Measurements from ENCODE around the gene NPM1.

The NPM1 gene

DNA sequence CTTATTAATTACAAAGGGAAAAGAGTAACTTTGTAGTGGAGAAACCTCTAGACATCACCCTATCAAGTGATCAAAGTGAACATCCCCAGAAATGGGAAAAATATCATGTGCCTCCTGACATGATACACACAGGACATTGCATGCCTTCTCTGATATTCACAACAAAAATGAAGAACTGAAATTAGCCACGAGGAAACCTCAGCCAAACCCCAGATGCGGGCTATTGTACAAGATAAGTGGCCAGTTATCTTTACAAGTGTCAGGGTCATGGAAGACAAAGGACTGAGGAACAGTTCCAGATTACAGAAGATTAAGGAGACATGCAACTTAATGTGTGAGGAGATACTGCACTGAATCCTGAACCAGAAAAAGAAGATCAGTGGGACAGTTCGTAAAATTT lies 23.8 kb upstream of the NPM1 start:
- H3K27me3 ChIP-seq (replicated peaks; ENCODE audit: insufficient read depth, low read length), result no peaks in the 10 kb centered on the region
- peaks cover 29% of the 10 kb centered on the region for H3K4me1 ChIP-seq (ENCODE audit: low read length)
- H3K9me2 ChIP-seq (replicated peaks; ENCODE audit: insufficient read depth, low read length), result no peaks in the 10 kb centered on the region
- TF ChIP-seq EZH2phosphoT487 (IDR thresholded peaks at IDR 0.05; ENCODE audit: low read length) (no peak), EZH2 (optimal IDR thresholded peaks at IDR 0.05; ENCODE audit: low read depth, low read length) (no peak)
- TF ChIP-seq, protein P1, sequence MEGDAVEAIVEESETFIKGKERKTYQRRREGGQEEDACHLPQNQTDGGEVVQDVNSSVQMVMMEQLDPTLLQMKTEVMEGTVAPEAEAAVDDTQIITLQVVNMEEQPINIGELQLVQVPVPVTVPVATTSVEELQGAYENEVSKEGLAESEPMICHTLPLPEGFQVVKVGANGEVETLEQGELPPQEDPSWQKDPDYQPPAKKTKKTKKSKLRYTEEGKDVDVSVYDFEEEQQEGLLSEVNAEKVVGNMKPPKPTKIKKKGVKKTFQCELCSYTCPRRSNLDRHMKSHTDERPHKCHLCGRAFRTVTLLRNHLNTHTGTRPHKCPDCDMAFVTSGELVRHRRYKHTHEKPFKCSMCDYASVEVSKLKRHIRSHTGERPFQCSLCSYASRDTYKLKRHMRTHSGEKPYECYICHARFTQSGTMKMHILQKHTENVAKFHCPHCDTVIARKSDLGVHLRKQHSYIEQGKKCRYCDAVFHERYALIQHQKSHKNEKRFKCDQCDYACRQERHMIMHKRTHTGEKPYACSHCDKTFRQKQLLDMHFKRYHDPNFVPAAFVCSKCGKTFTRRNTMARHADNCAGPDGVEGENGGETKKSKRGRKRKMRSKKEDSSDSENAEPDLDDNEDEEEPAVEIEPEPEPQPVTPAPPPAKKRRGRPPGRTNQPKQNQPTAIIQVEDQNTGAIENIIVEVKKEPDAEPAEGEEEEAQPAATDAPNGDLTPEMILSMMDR (IDR thresholded peaks at IDR 0.05; ENCODE audit: low read length), result no peak
- no peak overlapping the region for H3K9ac ChIP-seq (ENCODE audit: low read length)
- H3K36me3 ChIP-seq (replicated peaks; ENCODE audit: insufficient read depth, low read length), result no peaks in the 10 kb centered on the region
- no peak overlapping the region for H3K4me3 ChIP-seq (ENCODE audit: low read length)
- H4K20me1 ChIP-seq (ENCODE audit: insufficient read depth, low read length), result no peaks in the 10 kb centered on the region
- H2AFZ ChIP-seq (ENCODE audit: low read length), result no peak overlapping the region
- no peaks in the 10 kb centered on the region; the same call in 1 of the 2 replicates for H3K79me2 ChIP-seq (ENCODE audit: low read length)
- H3F3A ChIP-seq (ENCODE audit: insufficient read depth, low read length), result peaks cover 20% of the 10 kb centered on the region
- peak; percentile 60 for DNase-seq
- H3K4me2 ChIP-seq (ENCODE audit: low read depth, low read length), result 0 out of 2 replicates have a peak overlapping the region, but pooled peaks have one; percentile 29
- H3K27ac ChIP-seq (ENCODE audit: low read length), result peak overlapping the region; percentile 7; the same call in 1 of the 2 replicates
- no peaks in the 10 kb centered on the region for H3K9me3 ChIP-seq (replicated peaks; ENCODE audit: insufficient read depth, low read length)

DNA sequence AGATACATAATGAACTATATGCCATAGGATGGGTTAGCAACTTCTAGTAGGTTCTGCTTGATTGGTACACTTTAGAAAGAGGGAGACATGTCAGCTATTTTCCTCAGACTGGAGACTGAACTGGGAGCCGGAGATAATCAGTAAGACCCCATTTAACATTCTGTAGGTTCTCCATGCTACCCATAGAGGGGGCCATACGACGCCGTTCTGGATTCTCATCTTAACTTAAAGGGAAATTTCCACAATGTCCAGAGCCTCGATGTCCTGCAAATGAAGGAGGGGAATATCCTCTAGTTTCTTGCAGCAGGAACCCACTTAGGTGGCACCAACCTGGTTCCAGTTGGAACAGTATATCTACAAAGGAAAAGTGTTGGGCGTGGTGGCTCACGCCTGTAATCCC lies 22.3 kb upstream of the NPM1 start:
- Histone ChIP-seq H3K79me2 (ENCODE audit: low read length) (no peaks in the 10 kb centered on the region; the same call in 1 of the 2 replicates), H2AFZ (ENCODE audit: low read length) (no peak overlapping the region), H3K27me3 (replicated peaks; ENCODE audit: insufficient read depth, low read length) (no peaks in the 10 kb centered on the region), H4K20me1 (ENCODE audit: insufficient read depth, low read length) (no peaks in the 10 kb centered on the region), H3K4me3 (ENCODE audit: low read length) (no peak overlapping the region), H3K27ac (ENCODE audit: low read length) (no peak overlapping the region), H3K4me2 (ENCODE audit: low read depth, low read length) (no peak overlapping the region), H3F3A (ENCODE audit: insufficient read depth, low read length) (peaks cover 20% of the 10 kb centered on the region), H3K9me3 (replicated peaks; ENCODE audit: insufficient read depth, low read length) (no peaks in the 10 kb centered on the region), H3K9me2 (replicated peaks; ENCODE audit: insufficient read depth, low read length) (no peaks in the 10 kb centered on the region), H3K4me1 (ENCODE audit: low read length) (peaks cover 31% of the 10 kb centered on the region), H3K36me3 (replicated peaks; ENCODE audit: insufficient read depth, low read length) (no peaks in the 10 kb centered on the region), H3K9ac (ENCODE audit: low read length) (no peak overlapping the region)
- TF ChIP-seq EZH2phosphoT487 (IDR thresholded peaks at IDR 0.05; ENCODE audit: low read length) (no peak), EZH2 (optimal IDR thresholded peaks at IDR 0.05; ENCODE audit: low read depth, low read length) (no peak)
- TF ChIP-seq, protein P1 (IDR thresholded peaks at IDR 0.05; ENCODE audit: low read length), result peak; percentile 33; the same call in 1 of the 2 replicates
- DNase-seq, result no peak

DNA sequence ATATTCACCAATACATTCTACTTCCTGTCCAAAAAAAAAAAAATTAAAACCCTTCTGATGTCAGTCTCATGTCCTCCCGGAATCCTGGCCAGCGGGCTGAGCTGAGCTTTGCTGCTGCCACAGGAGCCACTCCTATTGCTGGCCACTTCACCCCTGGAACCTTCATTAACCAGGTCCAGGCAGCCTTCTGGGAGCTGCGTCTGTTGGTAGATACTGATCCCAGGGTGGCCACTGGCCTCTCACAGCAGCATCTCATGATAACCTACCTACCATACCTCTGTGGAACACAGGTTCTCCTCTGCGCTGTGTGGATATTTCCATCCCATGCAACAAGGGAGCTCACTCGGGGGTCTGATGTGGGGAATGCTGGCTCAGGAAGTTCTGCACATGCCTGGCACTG lies 21.0 kb upstream of the NPM1 start:
- Histone ChIP-seq H3K9me3 (replicated peaks; ENCODE audit: insufficient read depth, low read length) (no peaks in the 10 kb centered on the region), H3K4me3 (ENCODE audit: low read length) (no peak overlapping the region), H3K4me1 (ENCODE audit: low read length) (peaks cover 31% of the 10 kb centered on the region), H3K9me2 (replicated peaks; ENCODE audit: insufficient read depth, low read length) (no peaks in the 10 kb centered on the region), H3K27ac (ENCODE audit: low read length) (no peak overlapping the region), H3K27me3 (replicated peaks; ENCODE audit: insufficient read depth, low read length) (no peaks in the 10 kb centered on the region), H3F3A (ENCODE audit: insufficient read depth, low read length) (peaks cover 20% of the 10 kb centered on the region), H4K20me1 (ENCODE audit: insufficient read depth, low read length) (no peaks in the 10 kb centered on the region), H3K9ac (ENCODE audit: low read length) (no peak overlapping the region), H2AFZ (ENCODE audit: low read length) (no peak overlapping the region), H3K4me2 (ENCODE audit: low read depth, low read length) (peak overlapping the region; percentile 55; the same call in 1 of the 2 replicates), H3K79me2 (ENCODE audit: low read length) (no peaks in the 10 kb centered on the region; the same call in 1 of the 2 replicates), H3K36me3 (replicated peaks; ENCODE audit: insufficient read depth, low read length) (no peaks in the 10 kb centered on the region)
- no peak for DNase-seq
- TF ChIP-seq, protein P1 (IDR thresholded peaks at IDR 0.05; ENCODE audit: low read length), result no peak
- TF ChIP-seq EZH2 (optimal IDR thresholded peaks at IDR 0.05; ENCODE audit: low read depth, low read length) (no peak), EZH2phosphoT487 (IDR thresholded peaks at IDR 0.05; ENCODE audit: low read length) (no peak)
